Measurements from ENCODE around the gene PEAK1.
"Not testable (repeated sequence)": the region's sequence is repeated elsewhere in the genome, so short reads cannot be mapped to it uniquely, and the experiment has no call there.

Gene PEAK1

DNA sequence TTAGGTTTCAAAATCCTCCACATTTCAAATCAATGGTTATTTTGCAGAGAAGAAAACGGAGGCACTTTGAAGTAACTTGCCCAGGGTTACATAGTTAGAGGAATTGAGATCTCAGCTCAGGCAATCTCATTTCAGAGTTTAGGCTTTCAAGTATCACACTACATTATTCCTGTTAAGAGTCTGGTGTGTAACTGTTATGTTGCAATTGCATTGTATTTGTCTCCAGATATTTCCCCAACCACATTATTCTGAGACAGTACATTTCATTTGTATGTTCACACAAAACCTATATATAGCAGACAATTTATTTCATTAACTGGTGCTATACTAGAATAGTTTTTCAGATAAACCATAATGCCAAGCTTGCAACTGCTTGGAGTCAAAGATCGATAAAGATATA lies 194.8 kb downstream of the PEAK1 start:
- no peak for DNase-seq

- no peak for DNase-seq
Measured at GRCh38 chr15:77224352-77224751, 195.6 kb downstream of the PEAK1 start.

DNA sequence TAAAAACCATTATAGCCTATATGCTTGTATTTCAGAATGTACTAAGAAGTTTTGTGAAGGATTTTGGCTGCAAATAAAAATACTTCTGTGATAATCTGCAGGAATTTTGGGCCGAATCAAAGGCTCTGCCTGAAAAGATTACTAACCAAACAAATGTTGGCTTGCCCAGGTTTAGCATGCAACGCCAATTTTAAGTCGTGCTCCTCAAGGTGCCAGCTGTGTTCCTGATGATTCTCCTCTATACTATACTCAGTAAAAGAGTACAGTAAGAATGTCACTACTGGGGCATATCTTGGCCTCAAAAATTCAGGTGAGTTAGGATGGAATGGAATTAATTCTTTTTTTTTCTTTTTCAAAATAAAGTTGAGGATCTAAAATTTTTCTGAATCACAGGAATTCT lies 198.2 kb downstream of the PEAK1 start:
- no peak for DNase-seq

GRCh38 chr15:77221174-77221573 lies 198.7 kb downstream of the PEAK1 start:
- no peak for DNase-seq

DNA sequence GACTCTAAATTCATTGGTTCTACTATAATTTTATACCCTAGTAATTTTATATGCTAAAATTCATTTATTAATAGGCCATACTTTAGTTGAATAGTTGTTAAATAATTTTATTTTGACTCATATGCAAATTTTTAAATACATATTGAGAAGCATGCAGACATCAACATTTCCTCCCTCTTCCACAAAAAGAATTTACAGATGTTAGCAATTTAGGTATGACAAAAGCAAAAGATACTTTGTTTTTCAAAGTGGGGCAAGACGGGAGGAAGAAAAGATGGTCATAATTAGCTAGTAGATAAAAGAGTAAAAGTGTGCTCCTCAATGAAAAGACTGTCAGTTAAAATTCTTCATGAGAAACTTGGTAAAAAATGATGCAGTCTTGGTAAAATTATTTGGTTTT lies 200.1 kb downstream of the PEAK1 start:
- DNase-seq: no peak

DNA sequence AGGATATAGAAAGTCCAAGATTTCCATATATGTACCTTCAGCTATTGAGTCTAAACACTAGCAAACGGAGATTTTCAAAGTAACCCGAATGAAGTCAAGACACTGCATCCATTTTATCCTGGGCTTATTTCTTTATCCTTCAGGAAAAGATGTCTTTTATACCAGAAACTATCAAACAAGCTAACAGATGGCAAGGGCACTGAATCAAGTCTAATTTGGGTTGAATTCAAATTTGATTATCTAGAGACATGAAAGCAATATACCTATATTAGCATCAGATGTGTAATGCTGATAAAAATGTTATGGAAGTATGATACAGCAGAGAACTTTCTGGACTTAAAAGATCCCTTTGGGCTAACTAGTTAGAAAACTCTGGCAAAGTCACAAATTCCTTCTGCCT lies 210.7 kb downstream of the PEAK1 start:
- DNase-seq: no peak

DNA sequence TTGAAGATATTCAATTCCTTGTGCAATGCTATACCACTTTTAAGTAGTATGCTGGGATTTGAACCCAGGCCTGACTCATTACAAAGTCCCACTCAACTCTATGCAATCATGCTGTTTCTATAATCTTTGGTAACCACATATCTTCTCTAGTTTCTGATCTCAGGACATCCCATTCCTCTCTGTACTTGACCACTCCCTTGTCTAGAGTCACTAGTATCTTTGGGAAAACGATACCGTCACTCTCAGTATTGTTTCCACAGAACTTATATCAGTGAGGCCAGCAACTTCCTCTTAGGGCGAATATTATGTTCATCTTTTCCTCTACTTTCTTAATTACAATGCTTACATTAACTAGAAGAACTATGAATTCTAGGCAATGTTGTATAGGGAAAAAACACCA lies 211.7 kb downstream of the PEAK1 start:
- no peak for DNase-seq

- no peak for DNase-seq
Measured at GRCh38 chr15:77201665-77202064, 218.2 kb downstream of the PEAK1 start.

GRCh38 chr15:77196381-77196780 lies 223.5 kb downstream of the PEAK1 start:
- no peak for DNase-seq

DNA sequence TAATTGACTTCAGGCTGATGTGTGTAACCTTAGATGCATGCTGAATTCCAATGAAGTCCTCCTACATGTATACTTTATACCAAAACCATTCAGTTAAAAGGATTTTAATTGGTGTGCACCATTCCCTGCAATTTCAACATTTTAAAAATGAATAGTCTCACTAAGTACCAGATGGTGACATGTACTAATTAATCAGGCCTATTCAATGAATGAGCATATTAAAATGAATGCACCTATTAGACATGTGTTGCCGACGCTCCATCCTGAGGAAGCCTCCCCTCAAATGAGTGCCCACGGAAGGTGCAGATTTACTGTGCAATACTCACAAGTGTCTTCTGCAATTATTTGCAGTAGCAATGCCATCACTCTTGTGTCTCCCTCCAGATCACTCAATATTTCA lies 224.3 kb downstream of the PEAK1 start:
- no peak for DNase-seq

DNA sequence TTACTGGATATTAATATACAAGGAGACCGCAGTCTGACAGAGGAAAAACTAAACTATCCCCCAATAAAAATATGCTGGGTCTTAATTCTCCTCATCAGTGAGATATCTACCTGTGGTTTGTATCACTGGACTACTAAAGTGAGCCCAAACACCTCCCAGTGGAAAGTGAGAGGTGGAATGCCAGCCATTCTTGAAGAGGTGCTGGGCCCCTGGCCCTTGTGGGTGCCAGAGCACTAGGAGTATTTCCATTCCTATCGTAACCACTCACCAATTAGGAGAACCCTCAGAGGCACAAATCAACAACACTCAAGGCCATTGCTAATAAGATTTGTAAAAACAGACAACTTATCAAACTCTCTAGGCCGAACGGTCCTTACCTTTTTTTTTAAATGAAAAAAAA lies 227.5 kb downstream of the PEAK1 start:
- no peak for DNase-seq

GRCh38 chr15:77191230-77191834 lies 228.6 kb downstream of the PEAK1 start:
- DNase-seq: no peak

GRCh38 chr15:77187751-77188464 lies 232.0 kb downstream of the PEAK1 start:
- peak; percentile 74 for DNase-seq

GRCh38 chr15:77186594-77187011 lies 233.3 kb downstream of the PEAK1 start:
- no peak for DNase-seq

GRCh38 chr15:77185242-77185785 lies 234.6 kb downstream of the PEAK1 start:
- DNase-seq: no peak

DNA sequence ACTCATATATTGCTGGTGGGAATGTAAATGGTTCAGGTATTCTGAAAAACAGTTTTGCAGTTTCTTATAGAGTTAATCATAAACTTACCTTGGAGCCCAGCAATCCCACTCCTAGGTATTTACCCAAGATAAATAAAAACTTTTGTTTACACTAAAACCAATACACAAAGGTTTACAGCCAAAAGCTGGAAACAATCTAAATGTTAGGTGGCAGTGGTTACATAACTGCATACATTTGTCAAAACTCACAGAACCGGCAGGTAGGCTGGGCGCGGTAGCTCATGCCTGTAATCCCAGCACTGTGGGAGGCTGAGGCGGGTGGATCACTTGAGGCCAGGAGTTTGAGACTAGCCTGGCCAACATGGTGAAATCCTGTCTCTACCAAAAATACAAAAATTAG lies 235.6 kb downstream of the PEAK1 start:
- not testable (repeated sequence) for DNase-seq

DNA sequence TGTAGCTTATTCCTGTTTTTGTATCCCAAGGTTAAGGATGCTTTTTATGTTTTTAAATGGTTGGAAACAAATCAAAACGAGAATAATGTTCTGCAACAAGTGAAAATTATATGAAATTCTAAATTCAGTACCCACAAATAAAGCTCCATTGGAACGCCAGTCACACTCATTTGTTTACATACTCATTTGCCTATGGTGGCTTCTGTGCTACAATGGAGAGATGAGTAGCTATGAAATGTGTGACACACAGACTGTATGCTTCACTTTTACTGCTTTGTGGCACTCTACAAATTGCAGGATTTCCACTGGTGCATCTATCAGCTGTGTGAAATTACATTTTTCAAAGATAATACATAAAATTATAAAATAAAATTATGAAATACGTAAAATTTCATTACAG lies 236.8 kb downstream of the PEAK1 start:
- no peak for DNase-seq

GRCh38 chr15:77181305-77182074 lies 238.4 kb downstream of the PEAK1 start:
- no peak for DNase-seq

DNA sequence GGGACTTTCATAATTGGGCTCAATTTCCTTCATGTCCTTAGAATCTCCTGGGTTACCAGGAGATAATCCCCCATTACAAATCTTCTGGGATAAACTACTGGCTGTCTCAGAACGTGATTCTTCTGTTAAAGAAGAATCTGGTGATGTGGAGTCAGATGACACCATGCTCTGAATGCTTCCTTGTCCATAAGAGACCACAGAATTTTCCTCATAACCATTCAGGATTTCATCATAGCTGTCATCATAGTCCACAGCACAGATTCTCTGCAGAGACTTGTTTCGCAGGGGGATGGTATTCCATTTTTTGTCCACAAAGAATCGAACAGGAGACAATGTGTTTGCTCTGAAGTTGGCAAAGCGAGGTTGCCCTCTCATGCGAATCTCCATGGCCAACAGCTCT lies 239.1 kb downstream of the PEAK1 start:
- no peak for DNase-seq

DNA sequence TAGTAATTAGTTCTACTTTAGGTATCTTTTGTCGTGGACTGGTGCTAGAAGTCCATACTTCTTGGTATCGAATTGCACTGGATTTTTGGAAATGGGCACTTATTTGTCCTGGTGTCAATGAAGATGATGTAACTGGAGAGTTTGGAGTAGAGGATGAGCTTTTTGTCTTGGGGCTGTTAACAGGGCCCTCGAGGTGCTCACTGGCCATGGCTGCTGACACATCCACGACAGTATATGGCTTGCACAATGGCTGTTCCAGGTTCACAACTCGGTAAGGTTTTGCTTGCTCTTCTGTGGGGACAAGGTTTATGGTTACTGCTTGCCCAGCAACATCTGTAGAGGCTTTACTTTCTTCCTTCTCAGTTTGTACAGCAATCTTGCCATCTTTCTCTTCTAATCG lies 239.6 kb downstream of the PEAK1 start:
- no peak for DNase-seq

DNA sequence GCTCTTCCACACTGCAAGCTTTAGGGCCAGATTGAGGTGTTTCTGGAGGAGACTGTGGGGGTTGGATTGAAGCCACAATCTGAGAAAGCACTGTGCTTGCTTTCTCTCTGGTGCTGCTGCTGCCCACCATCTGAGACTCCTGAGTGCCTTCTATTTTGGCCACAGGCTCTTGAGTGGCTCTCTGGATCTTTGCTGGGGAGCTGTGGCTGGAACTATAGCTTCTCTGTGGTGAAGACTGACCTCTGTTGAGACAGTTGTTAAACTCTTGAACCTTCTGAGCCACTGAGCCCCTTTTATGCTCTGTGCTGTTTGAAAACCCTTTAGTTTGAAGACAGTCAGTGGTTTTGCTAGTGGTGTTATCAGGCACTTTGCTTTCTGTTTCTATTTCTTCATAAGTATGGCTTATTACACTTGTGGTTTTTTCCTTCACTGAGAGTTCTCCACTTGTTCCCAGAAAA lies 240.3 kb downstream of the PEAK1 start:
- no peak for DNase-seq

DNA sequence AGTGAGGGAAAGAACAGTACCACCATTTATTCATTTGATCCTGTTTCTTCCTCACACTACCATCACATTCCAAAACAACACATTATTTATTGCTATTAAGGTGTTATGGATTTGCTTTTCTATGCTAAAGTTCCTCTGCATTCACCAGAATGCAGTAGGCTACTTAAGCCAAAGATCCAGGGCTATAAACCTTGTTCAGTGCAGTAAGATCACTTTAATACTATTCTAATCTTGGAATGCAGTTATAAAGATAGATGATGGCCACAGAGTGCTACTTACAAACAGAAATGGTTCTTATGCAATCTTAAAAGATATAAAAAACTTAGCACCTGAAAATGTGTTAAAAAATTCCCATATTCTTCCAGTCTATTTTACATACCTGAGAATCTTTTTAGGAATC lies 241.5 kb downstream of the PEAK1 start:
- no peak for DNase-seq

- DNase-seq: not testable (repeated sequence)
Measured at GRCh38 chr15:77176148-77176547, 243.8 kb downstream of the PEAK1 start.

- no peak for DNase-seq
Measured at GRCh38 chr15:77173487-77173886, 246.4 kb downstream of the PEAK1 start.
